BJ (cell line): ENCODE data around the gene TNFAIP8L3. TPM values are rescaled to one million over a fixed set of nuclear protein-coding genes. Genes with fewer than 3 reads are reported as not detected.
"Not testable (repeated sequence)": the region's sequence is repeated elsewhere in the genome, so short reads cannot be mapped to it uniquely, and the experiment has no call there.

ENCODE experiments used
- CTCF ChIA-PET: fragments of 350-600 bp; formaldehyde crosslinking; extraction: SDS; loops from one replicate; lab custom pipeline; 2021; ENCODE audit warnings: antibody characterized with exemption, inconsistent platforms; lab: Yijun Ruan, JAX
- POLR2A ChIA-PET: fragments of 300-600 bp; sonication (Branson Sonifier 250); formaldehyde crosslinking; extraction: SDS; loops from one replicate; lab custom pipeline; 2021; ENCODE audit warnings: antibody characterized with exemption; lab: Charles Lee
- DNase-seq: peaks from one replicate; pipeline ENCODE4 v3.0.0-alpha.2; 2011; ENCODE audit warnings: low read depth
- H3K27me3 ChIP-seq: 2 replicates; pipeline ENCODE4 v1.6.0; 2011; ENCODE audit warnings: low read length; ENCODE audit not compliant: control insufficient read depth, insufficient read depth
- H3K36me3 ChIP-seq: 2 replicates; pipeline ENCODE4 v1.5.1; 2011; ENCODE audit warnings: low read length; ENCODE audit not compliant: control insufficient read depth, insufficient read depth
- H3K4me3 ChIP-seq: 2 replicates; pipeline ENCODE4 v1.5.1; 2011; ENCODE audit warnings: low read depth, mild to moderate bottlenecking, control low read depth, low read length
- CTCF ChIP-seq: IDR thresholded peaks from 2 replicates; pipeline ENCODE4 v1.5.1; 2011; ENCODE audit warnings: low read depth, mild to moderate bottlenecking, control low read depth, inconsistent platforms, low read length, moderate library complexity; ENCODE audit not compliant: insufficient read depth
- polyA plus RNA-seq: library from polyadenylated mRNA; depleted of rRNA; stranded (reverse); fragments of >200 nt; gene quantifications from 2 replicates; pipeline ENCODE4 v1.2.3, GENCODE V29; 2011

TNFAIP8L3 gene
- polyA plus RNA-seq, 1 experiment = 0.04 TPM

DNA sequence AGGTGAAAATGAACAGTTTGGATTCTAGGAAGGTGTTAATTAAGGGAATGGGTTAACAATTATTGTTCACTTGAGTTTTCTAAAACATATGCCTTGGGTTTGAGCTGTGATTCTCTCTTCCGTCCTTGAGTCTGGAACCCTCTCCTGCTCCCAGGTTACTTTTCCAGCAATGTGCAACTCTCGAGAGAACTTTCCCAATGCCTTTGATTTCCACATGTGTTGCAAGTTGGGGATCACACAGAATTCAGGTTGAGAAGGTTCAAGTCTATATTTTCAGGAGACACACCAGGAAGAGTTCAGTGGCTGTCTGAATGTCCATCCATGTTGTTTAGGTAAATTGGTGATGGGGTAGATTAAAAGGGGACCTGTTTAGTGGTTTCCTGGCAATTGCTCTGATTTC lies 48.7 kb downstream of the TNFAIP8L3 start:
- Histone ChIP-seq H3K27me3 (no peaks in the 10 kb centered on the region), H3K36me3 (no peaks in the 10 kb centered on the region), H3K4me3 (no peak overlapping the region)
- no peak for DNase-seq
- ChIA-PET CTCF (no interaction called here), POLR2A (no interaction called here)
- TF ChIP-seq CTCF = no peak

DNA sequence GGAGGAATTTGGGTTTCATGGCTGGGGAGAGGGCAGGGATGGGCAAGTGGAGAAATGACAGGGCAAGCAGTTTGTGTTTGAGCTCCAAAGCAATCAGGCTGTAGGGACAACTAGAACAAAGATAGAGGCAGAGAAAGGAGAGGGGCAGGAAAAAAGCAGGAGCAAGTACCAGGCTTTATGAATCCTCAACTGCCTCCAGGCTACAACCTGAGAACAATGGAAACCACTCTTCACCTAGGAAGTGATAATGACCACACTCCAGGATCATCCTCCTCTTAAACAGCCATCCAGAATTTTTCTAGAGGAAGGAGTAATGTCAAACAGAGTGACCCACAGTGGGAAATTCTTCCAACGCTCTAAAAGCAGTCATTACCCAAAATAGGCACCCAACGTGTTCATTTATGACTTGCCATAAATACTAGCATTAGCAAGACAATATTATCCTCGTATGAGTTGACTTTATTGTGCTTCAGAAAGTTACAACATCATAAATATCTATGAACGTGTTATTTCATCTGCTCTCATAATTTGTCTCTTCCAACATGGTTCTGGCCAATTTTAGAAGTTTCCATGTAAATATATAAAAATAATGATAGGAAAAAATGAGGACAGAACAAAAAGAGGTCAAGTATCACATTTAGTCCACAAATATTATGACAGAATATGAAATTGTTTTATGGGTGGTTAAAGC lies 50.5 kb downstream of the TNFAIP8L3 start:
- Histone ChIP-seq H3K36me3 (no peaks in the 10 kb centered on the region), H3K27me3 (no peaks in the 10 kb centered on the region), H3K4me3 (no peak overlapping the region)
- CTCF ChIA-PET = no interaction called here
- no peak for TF ChIP-seq CTCF
- POLR2A ChIA-PET = interaction anchor here (0.6 kb wide), 1 partner anchor 33 kb away, joined by 3 read pairs; no protein-coding TSS in a partner anchor
- DNase-seq = no peak

DNA sequence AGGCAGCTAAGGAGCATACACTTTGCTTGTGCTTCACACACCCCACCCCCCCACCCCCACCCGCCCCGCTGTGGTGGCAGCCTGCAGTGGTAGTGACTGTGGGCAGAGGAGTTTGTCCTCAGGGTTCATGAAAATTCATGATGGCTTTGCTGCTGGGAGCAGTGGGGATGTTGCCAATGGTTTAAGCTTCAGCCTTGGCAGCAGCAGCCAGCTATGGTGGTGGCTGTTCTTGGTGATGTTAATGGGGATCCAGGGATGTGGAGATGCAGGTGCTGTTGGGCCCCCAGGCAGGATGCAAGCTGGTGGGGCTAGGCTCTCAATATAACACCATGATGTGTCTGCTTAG lies 55.8 kb downstream of the TNFAIP8L3 start:
- Histone ChIP-seq H3K4me3 (no peak overlapping the region), H3K36me3 (no peaks in the 10 kb centered on the region), H3K27me3 (no peaks in the 10 kb centered on the region)
- CTCF ChIA-PET = no interaction called here
- DNase-seq = no peak
- POLR2A ChIA-PET = no interaction called here
- TF ChIP-seq CTCF = no peak

DNA sequence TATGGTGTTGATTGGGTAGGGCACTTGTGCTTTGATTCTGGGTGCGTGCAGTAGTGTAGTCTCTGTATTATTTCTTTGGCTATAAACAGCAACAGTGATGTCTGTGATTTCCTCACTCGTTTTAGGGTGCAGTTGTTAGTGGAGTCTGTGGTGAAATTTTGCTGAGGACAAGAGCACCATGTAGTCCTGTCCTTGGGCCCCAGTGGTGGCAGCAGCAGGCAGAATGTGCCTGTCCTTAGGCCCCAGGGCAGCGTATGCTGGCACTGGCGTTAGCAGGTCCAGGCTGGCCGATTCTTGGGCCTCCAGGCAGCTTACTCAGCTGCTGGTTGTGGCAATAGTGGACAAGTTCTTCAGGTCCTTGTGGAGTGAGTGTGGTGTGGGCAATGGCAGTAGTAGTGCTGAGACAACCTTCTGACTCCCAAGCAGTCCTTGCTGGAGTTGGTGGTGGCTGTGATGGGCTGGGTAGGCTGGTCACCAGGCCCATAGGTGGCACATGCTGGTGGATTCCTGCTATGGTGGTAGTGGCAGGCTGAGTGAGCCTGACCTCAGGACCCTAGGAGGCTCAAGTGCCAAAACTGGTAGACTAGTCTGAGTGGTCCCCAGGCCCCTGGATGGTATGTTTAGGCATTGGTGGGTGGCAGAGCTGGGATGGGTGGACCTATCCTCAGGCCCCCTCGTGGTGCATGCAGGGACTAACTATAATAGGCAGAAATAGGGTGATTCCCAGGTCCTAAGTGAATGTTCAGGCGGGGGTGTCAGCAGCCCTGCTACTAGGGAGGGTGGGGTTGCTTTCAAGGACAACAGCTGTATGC lies 56.3 kb downstream of the TNFAIP8L3 start:
- no peaks in the 10 kb centered on the region for H3K27me3 ChIP-seq
- CTCF ChIA-PET = no interaction called here
- POLR2A ChIA-PET = interaction anchor here (0.6 kb wide), 1 partner anchor 11 kb away, joined by 5 read pairs; no protein-coding TSS in a partner anchor
- no peak overlapping the region for H3K4me3 ChIP-seq
- H3K36me3 ChIP-seq = no peaks in the 10 kb centered on the region
- DNase-seq = no peak
- no peak for TF ChIP-seq CTCF

GRCh38 chr15:51037474-51037873 lies 57.2 kb downstream of the TNFAIP8L3 start:
- POLR2A ChIA-PET, H3K36me3 ChIP-seq, H3K4me3 ChIP-seq, DNase-seq, H3K27me3 ChIP-seq, CTCF ChIA-PET: not testable (repeated sequence)
